ENCODE measurements around the gene IL6. TPM values are rescaled to one million over a fixed set of nuclear protein-coding genes. Genes with fewer than 3 reads are reported as not detected.
"Not testable (repeated sequence)": the region's sequence is repeated elsewhere in the genome, so short reads cannot be mapped to it uniquely, and the experiment has no call there.

The IL6 gene
- total RNA-seq, 1 experiment from 2014 or later, result 113 TPM

DNA sequence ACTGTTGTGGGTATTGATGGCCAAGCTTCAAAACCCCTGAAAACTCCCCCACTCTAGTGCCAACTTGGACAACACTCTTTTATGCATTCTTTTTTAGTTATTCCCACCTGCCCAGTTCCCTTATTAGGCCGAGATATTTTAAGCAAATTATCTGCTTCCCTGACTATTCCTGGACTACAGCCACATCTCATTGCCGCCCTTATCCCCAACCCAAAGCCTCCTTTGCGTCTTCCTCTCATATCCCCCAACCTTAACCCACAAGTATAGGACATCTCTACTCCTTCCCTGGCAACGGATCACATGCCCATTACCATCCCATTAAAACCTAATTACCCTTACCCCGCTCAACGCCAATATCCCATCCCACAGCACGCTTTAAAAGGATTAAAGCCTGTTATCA is 21.1 kb upstream of the IL6 start:
- H3K4me3 ChIP-seq (ENCODE audit: low read length); H3K79me2 ChIP-seq (ENCODE audit: low read length); intact Hi-C loops (cut with micrococcal nuclease); H3K36me3 ChIP-seq (ENCODE audit: low read depth, low read length); DNase-seq; H3K4me1 ChIP-seq (ENCODE audit: insufficient read depth, low read length); ATAC-seq; H3K27me3 ChIP-seq (ENCODE audit: low read length); H3F3A ChIP-seq (ENCODE audit: low read length, unreplicated experiment); H3K4me2 ChIP-seq (ENCODE audit: low read length); CTCF ChIA-PET; BruUV-seq (replicated peaks); POLR2A ChIA-PET (ENCODE audit: unreplicated experiment); H4K20me1 ChIP-seq (ENCODE audit: low read length); H3K9me2 ChIP-seq (replicated peaks; ENCODE audit: low read length); H3K9me3 ChIP-seq (ENCODE audit: low read length); H3K9ac ChIP-seq (ENCODE audit: low read length); H3K27ac ChIP-seq (ENCODE audit: low read length); H2AFZ ChIP-seq (ENCODE audit: low read length): not testable (repeated sequence)

DNA sequence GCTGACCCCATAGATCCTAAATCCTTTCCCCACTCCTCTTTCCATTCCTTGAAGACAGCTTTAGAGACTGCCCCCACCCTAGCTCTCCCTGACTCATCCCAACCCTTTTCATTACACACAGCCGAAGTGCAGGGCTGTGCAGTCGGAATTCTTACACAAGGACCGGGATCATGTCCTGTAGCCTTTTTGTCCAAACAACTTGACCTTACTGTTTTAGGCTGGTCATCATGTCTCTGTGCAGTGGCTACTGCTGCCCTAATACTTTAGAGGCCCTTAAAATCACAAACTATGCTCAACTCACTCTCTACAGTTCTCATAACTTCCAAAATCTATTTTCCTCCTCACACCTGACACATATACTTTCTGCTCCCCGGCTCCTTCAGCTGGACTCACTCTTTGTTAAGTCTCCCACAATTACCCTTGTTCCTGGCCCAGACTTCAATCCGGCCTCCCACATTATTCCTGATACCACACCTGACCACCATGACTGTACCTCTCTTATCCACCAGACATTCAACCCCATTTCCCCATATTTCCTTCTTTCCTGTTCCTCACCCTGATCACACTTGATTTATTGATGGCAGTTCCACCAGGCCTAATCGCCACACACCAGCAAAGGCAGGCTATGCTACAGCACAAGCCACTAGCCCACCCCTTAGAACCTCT is 19.8 kb upstream of the IL6 start:
- CTCF ChIA-PET; BruUV-seq (replicated peaks): not testable (repeated sequence)

DNA sequence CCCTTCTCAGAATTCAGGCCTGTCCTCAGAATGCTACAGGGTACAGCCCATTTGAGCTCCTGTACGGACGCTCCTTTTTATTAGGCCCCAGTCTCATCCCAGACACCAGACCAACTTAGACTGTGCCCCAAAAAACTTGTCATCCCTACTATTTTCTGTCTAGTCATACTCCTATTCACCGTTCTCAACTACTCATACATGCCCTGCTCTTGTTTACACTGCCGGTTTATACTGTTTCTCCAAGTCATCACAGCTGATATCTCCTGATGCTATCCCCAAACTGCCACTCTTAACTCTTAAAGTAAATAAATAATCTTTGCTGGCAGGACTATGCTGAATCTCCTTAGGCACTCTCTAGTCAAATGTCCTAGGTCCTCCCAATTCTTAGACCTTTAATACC is 18.8 kb upstream of the IL6 start:
- intact Hi-C loops (cut with micrococcal nuclease); BruUV-seq (replicated peaks); H3K9ac ChIP-seq (ENCODE audit: low read length): not testable (repeated sequence)

More for the DNA sequence above, 19.8 kb upstream of the IL6 start:
- H2AFZ ChIP-seq (ENCODE audit: low read length); H3K9me3 ChIP-seq (ENCODE audit: low read length); H3K9me2 ChIP-seq (replicated peaks; ENCODE audit: low read length); POLR2A ChIA-PET (ENCODE audit: unreplicated experiment); H3K27me3 ChIP-seq (ENCODE audit: low read length); H3K36me3 ChIP-seq (ENCODE audit: low read depth, low read length); H4K20me1 ChIP-seq (ENCODE audit: low read length); H3F3A ChIP-seq (ENCODE audit: low read length, unreplicated experiment); H3K4me2 ChIP-seq (ENCODE audit: low read length); ATAC-seq; H3K9ac ChIP-seq (ENCODE audit: low read length); H3K27ac ChIP-seq (ENCODE audit: low read length); H3K4me3 ChIP-seq (ENCODE audit: low read length); H3K4me1 ChIP-seq (ENCODE audit: insufficient read depth, low read length); H3K79me2 ChIP-seq (ENCODE audit: low read length); DNase-seq; intact Hi-C loops (cut with micrococcal nuclease): not testable (repeated sequence)

GRCh38 chr7:22708677-22709061 is 18.3 kb upstream of the IL6 start:
- H3K27me3 ChIP-seq (ENCODE audit: low read length); H3K4me2 ChIP-seq (ENCODE audit: low read length); H3K36me3 ChIP-seq (ENCODE audit: low read depth, low read length); CTCF ChIA-PET; H3K4me1 ChIP-seq (ENCODE audit: insufficient read depth, low read length); POLR2A ChIA-PET (ENCODE audit: unreplicated experiment); ATAC-seq; DNase-seq; H3F3A ChIP-seq (ENCODE audit: low read length, unreplicated experiment); H2AFZ ChIP-seq (ENCODE audit: low read length); BruUV-seq (replicated peaks); H3K9me2 ChIP-seq (replicated peaks; ENCODE audit: low read length); H3K79me2 ChIP-seq (ENCODE audit: low read length); H3K4me3 ChIP-seq (ENCODE audit: low read length); H3K9me3 ChIP-seq (ENCODE audit: low read length); intact Hi-C loops (cut with micrococcal nuclease); H3K9ac ChIP-seq (ENCODE audit: low read length); H3K27ac ChIP-seq (ENCODE audit: low read length); H4K20me1 ChIP-seq (ENCODE audit: low read length): not testable (repeated sequence)

More for the DNA sequence above, 18.8 kb upstream of the IL6 start:
- H3K4me3 ChIP-seq (ENCODE audit: low read length); H3K36me3 ChIP-seq (ENCODE audit: low read depth, low read length); H2AFZ ChIP-seq (ENCODE audit: low read length); H3K27ac ChIP-seq (ENCODE audit: low read length); H4K20me1 ChIP-seq (ENCODE audit: low read length); POLR2A ChIA-PET (ENCODE audit: unreplicated experiment); ATAC-seq; H3K9me2 ChIP-seq (replicated peaks; ENCODE audit: low read length); H3K27me3 ChIP-seq (ENCODE audit: low read length); CTCF ChIA-PET; H3K4me2 ChIP-seq (ENCODE audit: low read length); H3F3A ChIP-seq (ENCODE audit: low read length, unreplicated experiment); H3K4me1 ChIP-seq (ENCODE audit: insufficient read depth, low read length); DNase-seq; H3K79me2 ChIP-seq (ENCODE audit: low read length); H3K9me3 ChIP-seq (ENCODE audit: low read length): not testable (repeated sequence)

- H3K27ac ChIP-seq (ENCODE audit: low read length); H3K9me3 ChIP-seq (ENCODE audit: low read length); H3K4me2 ChIP-seq (ENCODE audit: low read length); intact Hi-C loops (cut with micrococcal nuclease); H3K36me3 ChIP-seq (ENCODE audit: low read depth, low read length); DNase-seq; H3K9me2 ChIP-seq (replicated peaks; ENCODE audit: low read length); ATAC-seq; H3K27me3 ChIP-seq (ENCODE audit: low read length); H3K79me2 ChIP-seq (ENCODE audit: low read length); H2AFZ ChIP-seq (ENCODE audit: low read length); CTCF ChIA-PET; H3K9ac ChIP-seq (ENCODE audit: low read length); H3F3A ChIP-seq (ENCODE audit: low read length, unreplicated experiment); BruUV-seq (replicated peaks); H3K4me1 ChIP-seq (ENCODE audit: insufficient read depth, low read length); H3K4me3 ChIP-seq (ENCODE audit: low read length); H4K20me1 ChIP-seq (ENCODE audit: low read length): not testable (repeated sequence)
- POLR2A ChIA-PET (ENCODE audit: unreplicated experiment), result interaction anchor here (0.5 kb wide), 1 partner anchor 31 kb away, joined by 5 read pairs; no protein-coding TSS in a partner anchor
Observed at GRCh38 chr7:22709062-22709829, 17.8 kb upstream of the IL6 start.

All from PC-3 (cell line).